Urinary bladder (tissue), 4 donors: ENCODE data around the gene TSSK2. TPM values are rescaled to one million over a fixed set of nuclear protein-coding genes. Genes with fewer than 3 reads are reported as not detected.
A peak's percentile ranks its signal among the peaks of the same experiment; 100 is the strongest.

Experiments
- DNase-seq: peaks from one replicate; pipeline ENCODE4 v3.0.0-alpha.2; 2015; ENCODE audit errors: extremely low spot score
- H3K27ac ChIP-seq: one replicate; pipeline ENCODE4 v1.5.1; 2013; ENCODE audit warnings: low read depth, mild to moderate bottlenecking, moderate library complexity
- H3K36me3 ChIP-seq: one replicate; pipeline ENCODE4 v1.6.1; 2013; ENCODE audit warnings: mild to moderate bottlenecking, moderate library complexity; ENCODE audit not compliant: insufficient read depth
- H3K4me1 ChIP-seq: one replicate; pipeline ENCODE4 v1.6.1; 2013; ENCODE audit warnings: mild to moderate bottlenecking, moderate library complexity; ENCODE audit not compliant: insufficient read depth
- H3K4me3 ChIP-seq: one replicate; pipeline ENCODE4 v1.5.1; 2013; ENCODE audit warnings: low read depth, low read length
- WGBS: extraction: QIAGEN DNeasy Blood & Tissue Kit; methylation state at CpG from one replicate; pipeline ENCODE4 v1.1.7; 2013; 5-methylcytosine and 5-hydroxymethylcytosine counted together
- polyA plus RNA-seq: library from polyadenylated mRNA; stranded (reverse); fragments of 200-250 nt; gene quantifications from one replicate; pipeline ENCODE4 v1.2.3, GENCODE V29; 2013
- total RNA-seq: library from RNA; depleted of rRNA; stranded (reverse); fragments of >200 nt; gene quantifications from one replicate; pipeline ENCODE4 v1.2.3, GENCODE V29; 2014
- donor health status: healthy with polysubstance abuse.
- donor health status: healthy.

TSSK2 gene
- total and polyA plus RNA-seq, 2 donors, result 0.25 TPM; not detected in 1

- WGBS, result 71% methylated on average over 17 of the region's 17 CpGs
- H3K36me3 ChIP-seq, result no peaks in the 10 kb centered on the region
- H3K4me3 ChIP-seq, result no peak overlapping the region
- peaks cover 1% of the 10 kb centered on the region for H3K4me1 ChIP-seq
- no peak overlapping the region for H3K27ac ChIP-seq
- no peak for DNase-seq
Observed at GRCh38 chr22:19168088-19168890, 37.2 kb downstream of the TSSK2 start.

DNA sequence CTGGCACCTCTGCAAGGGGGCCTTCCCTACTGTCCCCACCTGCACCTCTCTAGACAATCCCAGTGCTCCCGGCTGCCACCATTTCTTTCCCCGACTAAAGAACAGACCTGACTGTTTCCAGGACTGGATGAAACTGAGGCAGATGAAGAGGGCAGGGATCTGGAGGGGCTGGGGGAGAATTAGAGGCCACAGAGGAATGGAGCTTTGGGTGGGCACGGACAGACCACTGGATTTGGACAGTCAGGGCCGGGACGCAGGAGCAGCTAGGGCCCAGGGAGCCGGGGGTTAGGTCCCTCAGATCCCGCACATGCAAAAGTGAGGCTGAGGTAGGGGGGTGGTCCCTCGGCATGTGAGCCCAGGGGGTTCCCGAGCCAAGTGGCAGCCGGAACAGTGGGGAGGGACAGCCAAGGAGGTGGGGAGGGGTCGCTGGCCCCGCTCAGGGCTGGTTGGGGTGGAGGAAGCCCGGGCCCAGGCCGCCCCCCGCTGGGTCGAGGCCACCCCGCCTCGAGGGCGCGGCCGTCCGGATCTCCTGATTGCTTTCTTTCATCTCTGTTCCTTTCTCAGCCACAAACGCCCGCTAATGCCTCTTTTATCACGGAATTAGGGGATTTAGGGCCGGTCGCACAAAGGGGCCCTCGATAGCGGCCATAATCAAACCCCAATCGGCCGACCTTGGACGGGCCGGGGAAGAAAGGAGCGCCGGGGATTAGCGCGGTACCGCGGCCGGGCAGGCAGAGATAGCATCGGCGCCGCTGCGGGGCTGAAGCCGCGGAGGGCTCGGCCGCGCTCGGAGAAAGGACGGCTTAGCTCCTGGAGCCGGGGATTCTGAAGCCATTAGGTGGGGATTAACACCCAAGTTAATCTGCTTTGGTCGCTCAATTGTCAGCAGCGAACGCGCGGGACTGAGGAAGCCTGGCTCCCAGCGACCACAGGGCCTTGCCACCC is 38.2 kb downstream of the TSSK2 start:
- no peak for DNase-seq
- H3K4me1 ChIP-seq, result peaks cover 1% of the 10 kb centered on the region
- no peaks in the 10 kb centered on the region for H3K36me3 ChIP-seq
- 4% methylated on average over 58 of the region's 58 CpGs for WGBS
- H3K27ac ChIP-seq, result no peak overlapping the region
- no peak overlapping the region for H3K4me3 ChIP-seq

GRCh38 chr22:19169947-19170318 is 38.8 kb downstream of the TSSK2 start:
- H3K36me3 ChIP-seq, result no peaks in the 10 kb centered on the region
- DNase-seq, result no peak
- no peak overlapping the region for H3K4me3 ChIP-seq
- peaks cover 1% of the 10 kb centered on the region for H3K4me1 ChIP-seq
- 39% methylated on average over 7 of the region's 7 CpGs for WGBS
- no peak overlapping the region for H3K27ac ChIP-seq

GRCh38 chr22:19172213-19173046 is 41.3 kb downstream of the TSSK2 start:
- 42% methylated on average over 13 of the region's 13 CpGs for WGBS
- peak overlapping the region; percentile 68 for H3K4me3 ChIP-seq
- no peak overlapping the region for H3K27ac ChIP-seq
- H3K4me1 ChIP-seq, result peaks cover 1% of the 10 kb centered on the region
- no peak for DNase-seq
- H3K36me3 ChIP-seq, result no peaks in the 10 kb centered on the region

DNA sequence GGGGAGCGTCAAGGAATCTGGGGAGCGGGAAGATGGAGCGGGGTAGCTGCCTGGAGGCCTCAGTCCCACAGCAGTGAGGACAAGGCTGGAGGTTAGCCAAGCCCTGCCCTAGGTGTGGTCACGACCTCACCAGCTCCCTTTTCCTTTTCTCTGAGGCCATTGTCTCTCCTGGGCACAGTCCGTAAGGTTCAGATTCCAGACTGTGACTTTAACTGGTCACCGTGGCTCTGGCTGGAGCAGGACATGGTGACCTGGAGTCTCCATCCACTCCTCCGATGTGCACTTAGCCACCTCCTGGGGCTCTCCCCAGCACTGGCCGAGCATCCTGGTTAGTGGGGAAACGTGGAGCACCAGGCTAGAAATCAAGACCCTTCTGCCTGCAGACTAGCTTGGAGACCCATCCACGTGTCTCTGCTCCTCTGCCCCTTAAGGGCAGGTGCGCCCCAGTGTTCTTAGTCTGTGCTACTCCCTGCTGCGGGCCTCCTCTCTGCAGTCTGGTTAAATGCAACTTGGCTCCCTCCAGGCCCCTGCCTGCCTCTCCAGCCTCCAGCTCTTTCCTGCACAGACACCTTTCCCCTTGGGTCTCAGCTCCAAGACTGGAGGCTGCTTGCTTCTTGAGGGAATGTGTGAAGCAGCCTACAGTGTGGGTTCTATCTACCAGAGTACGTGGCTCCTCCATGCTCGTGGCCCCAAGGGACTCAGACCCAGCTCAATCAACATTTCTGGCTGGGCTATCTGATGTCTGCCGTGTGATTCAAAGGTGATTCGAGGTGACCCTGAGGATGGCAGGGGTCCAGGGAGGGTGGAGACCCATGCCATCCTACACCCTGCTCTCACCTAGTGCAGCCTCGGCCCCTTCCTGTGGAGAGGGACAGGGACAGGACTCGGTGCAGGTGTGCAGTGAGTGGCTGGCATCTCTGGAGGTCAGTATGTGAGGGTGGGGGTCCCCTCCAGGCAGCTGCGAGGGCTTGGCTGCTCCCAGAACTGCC is 42.2 kb downstream of the TSSK2 start:
- Histone ChIP-seq H3K27ac (no peak overlapping the region), H3K4me1 (peaks cover 1% of the 10 kb centered on the region), H3K4me3 (no peak overlapping the region), H3K36me3 (no peaks in the 10 kb centered on the region)
- no peak for DNase-seq
- 75% methylated on average over 19 of the region's 19 CpGs for WGBS

DNA sequence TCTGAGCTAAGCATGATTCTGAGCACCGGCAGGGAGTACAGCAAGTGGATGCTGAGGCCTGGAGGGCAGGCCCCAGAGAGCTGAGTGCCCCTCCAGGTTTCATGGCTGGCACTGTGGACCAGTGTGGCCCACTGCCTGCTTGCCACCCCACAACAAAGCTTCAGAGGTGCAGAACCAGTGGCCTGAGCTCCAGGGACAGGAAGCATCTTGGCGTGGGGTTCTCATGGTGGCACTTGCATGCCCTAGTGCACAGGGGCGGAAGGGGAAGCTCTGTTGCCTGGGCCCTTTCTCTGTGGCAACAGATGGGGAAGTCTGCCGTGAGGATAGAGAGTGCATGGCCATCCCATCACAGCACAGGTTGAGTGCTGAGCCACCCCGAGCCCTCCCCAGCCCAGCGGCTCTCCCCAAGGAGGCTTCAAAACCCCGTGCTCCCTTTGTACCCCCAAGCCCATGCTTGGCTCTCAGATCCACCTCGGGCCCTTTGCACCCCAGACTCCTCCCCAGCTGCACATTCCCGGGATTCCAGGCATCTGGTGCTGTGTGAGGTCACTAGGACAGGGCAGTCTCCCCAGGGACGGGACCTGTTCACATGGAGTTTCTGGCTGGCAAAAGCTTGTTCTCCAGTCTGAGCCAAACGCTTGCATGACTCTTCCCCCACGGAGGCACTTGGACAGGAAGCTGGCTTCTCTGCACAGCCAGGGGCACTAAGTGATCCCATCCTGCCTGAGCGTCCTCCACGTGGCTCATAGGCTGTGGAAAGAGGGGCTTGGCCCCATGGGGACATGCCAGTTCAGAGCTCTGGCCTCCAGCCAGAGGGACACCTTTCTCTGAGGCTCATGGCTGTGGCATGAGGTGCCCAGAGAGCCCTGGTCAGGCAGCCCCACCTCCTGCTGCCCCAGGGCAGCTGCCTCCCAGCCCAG is 43.3 kb downstream of the TSSK2 start:
- DNase-seq, result no peak
- WGBS, result 48% methylated on average over 14 of the region's 14 CpGs
- peaks cover 1% of the 10 kb centered on the region for H3K4me1 ChIP-seq
- H3K27ac ChIP-seq, result no peak overlapping the region
- no peak overlapping the region for H3K4me3 ChIP-seq
- H3K36me3 ChIP-seq, result no peaks in the 10 kb centered on the region

DNA sequence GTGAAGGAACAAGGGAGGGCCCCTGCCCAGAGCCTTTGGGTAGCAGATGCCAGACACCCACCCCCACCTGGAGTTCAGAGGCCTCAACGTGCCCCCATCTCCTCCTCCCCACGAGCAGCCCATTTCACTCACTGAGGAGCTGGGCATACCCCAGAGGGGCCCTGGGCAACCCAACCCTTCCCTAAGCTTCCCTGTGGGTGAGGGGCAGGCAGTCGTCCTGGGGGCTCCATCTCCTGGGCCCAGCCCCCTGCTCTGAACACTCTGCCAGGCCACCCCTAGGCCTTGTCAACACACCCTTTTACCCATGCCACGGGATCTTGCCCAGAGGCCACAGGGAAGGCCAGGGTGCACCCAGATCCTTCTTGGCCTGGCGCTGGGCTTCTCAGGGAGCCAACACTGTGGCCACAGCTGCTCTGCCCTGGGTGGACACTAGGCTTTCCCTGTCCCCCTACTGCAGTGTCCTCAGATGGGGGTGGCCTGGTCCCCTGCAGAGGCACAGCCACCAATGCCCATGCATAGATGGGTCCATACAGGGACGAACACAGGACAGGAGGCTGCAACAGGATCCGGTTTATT is 44.0 kb downstream of the TSSK2 start:
- WGBS, result 72% methylated on average over 7 of the region's 7 CpGs

DNA sequence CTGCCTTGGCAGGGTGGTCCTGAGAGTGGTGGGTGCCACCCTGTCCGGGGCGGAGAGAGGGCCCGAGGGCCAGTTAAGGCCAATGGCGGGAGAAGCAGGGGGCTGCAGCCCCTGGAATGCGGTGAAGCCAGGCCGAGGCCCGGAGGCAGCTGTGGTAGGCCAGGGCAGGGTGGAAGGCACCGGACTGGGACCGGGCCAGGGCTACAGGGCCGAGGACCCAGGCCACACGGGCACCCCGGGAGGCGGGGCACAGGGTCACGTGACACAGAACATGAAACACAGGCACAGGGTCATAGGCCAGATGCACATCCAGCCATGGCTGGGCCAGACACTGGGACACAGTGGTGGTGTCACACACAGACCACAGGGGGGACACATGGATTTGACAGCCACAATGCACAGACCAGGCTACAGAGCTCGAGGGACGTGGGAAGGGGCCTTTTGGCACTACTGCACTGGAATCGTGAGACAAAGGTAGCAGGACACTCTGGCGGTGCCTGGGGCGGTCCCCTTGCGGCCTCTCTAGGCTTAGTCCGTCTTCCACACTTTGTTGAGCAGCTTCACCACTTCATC is 44.6 kb downstream of the TSSK2 start:
- WGBS, result 76% methylated on average over 21 of the region's 21 CpGs
- Histone ChIP-seq H3K4me3 (no peak overlapping the region), H3K27ac (no peak overlapping the region), H3K36me3 (no peaks in the 10 kb centered on the region), H3K4me1 (no peaks in the 10 kb centered on the region)
- no peak for DNase-seq

More for the DNA sequence above, 44.0 kb downstream of the TSSK2 start:
- H3K4me1 ChIP-seq, result peaks cover 1% of the 10 kb centered on the region
- H3K4me3 ChIP-seq, result no peak overlapping the region
- no peaks in the 10 kb centered on the region for H3K36me3 ChIP-seq
- H3K27ac ChIP-seq, result no peak overlapping the region
- no peak for DNase-seq

GRCh38 chr22:19176175-19176643 is 45.1 kb downstream of the TSSK2 start:
- Histone ChIP-seq H3K4me1 (no peaks in the 10 kb centered on the region), H3K36me3 (no peaks in the 10 kb centered on the region), H3K27ac (no peak overlapping the region), H3K4me3 (no peak overlapping the region)
- WGBS, result 63% methylated on average over 12 of the region's 12 CpGs
- DNase-seq, result no peak

GRCh38 chr22:19176732-19177131 is 45.6 kb downstream of the TSSK2 start:
- no peak for DNase-seq
- H3K4me3 ChIP-seq, result no peak overlapping the region
- H3K27ac ChIP-seq, result no peak overlapping the region
- no peaks in the 10 kb centered on the region for H3K4me1 ChIP-seq
- WGBS, result 82% methylated on average over 12 of the region's 12 CpGs
- no peaks in the 10 kb centered on the region for H3K36me3 ChIP-seq
